Measurements from ENCODE around the gene MIA3. TPM values are rescaled to one million over a fixed set of nuclear protein-coding genes. Genes with fewer than 3 reads are reported as not detected.

MIA3 gene
- total and polyA plus RNA-seq, 9 of the 15 experiments (the other 6 are each of a cell fraction or from before 2014, with no cell fraction given): 21.6 to 89.4 (median 40.8) TPM

DNA sequence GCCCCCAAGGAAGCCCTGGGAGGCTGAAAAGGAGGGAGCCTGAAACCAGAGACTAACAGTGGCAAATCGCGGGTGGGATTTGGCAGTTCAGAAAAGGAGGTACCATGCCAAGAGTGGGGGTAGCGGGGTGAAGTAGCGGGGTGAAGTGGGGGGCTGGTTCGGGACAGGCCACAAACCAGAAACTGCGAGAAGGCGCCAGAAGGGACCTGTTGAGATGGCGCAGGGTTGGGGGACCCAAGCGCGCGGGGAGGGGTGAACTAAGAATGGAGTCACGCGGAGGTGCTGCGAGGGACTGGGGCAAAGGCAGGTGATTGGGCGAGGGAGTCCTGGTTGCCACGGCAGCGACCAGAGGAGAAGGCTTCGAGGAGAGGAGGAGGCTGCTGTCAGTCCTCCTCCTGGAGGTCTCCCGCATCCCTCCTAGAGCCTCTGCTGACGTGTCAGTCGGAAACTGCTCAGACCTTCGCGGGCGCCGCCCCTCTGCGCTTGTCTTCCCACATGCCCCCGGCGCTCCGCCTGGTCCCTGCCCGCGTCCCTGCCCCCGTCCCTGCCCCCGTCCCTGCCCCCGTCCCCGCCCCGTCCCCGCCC, 438 bp upstream of the MIA3 start (continued):
- TF ChIP-seq HOXB6 (CRISPR knock-in tag; IDR thresholded peaks at IDR 0.05; ENCODE audit: borderline replicate concordance): no peak
- 0 out of 2 replicates have a peak, but pooled peaks have one; percentile 28 for TF ChIP-seq HNRNPL (IDR thresholded peaks at IDR 0.05; ENCODE audit: low read depth, low read length)
- TF ChIP-seq ERF (CRISPR knock-in tag; IDR thresholded peaks at IDR 0.05): no peak
- TF ChIP-seq FOXJ2 (tag; IDR thresholded peaks at IDR 0.05): no peak
- TF ChIP-seq, protein P1, sequence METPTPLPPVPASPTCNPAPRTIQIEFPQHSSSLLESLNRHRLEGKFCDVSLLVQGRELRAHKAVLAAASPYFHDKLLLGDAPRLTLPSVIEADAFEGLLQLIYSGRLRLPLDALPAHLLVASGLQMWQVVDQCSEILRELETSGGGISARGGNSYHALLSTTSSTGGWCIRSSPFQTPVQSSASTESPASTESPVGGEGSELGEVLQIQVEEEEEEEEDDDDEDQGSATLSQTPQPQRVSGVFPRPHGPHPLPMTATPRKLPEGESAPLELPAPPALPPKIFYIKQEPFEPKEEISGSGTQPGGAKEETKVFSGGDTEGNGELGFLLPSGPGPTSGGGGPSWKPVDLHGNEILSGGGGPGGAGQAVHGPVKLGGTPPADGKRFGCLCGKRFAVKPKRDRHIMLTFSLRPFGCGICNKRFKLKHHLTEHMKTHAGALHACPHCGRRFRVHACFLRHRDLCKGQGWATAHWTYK (CRISPR knock-in tag; IDR thresholded peaks at IDR 0.05): no peak
- TF ChIP-seq, protein P2, sequence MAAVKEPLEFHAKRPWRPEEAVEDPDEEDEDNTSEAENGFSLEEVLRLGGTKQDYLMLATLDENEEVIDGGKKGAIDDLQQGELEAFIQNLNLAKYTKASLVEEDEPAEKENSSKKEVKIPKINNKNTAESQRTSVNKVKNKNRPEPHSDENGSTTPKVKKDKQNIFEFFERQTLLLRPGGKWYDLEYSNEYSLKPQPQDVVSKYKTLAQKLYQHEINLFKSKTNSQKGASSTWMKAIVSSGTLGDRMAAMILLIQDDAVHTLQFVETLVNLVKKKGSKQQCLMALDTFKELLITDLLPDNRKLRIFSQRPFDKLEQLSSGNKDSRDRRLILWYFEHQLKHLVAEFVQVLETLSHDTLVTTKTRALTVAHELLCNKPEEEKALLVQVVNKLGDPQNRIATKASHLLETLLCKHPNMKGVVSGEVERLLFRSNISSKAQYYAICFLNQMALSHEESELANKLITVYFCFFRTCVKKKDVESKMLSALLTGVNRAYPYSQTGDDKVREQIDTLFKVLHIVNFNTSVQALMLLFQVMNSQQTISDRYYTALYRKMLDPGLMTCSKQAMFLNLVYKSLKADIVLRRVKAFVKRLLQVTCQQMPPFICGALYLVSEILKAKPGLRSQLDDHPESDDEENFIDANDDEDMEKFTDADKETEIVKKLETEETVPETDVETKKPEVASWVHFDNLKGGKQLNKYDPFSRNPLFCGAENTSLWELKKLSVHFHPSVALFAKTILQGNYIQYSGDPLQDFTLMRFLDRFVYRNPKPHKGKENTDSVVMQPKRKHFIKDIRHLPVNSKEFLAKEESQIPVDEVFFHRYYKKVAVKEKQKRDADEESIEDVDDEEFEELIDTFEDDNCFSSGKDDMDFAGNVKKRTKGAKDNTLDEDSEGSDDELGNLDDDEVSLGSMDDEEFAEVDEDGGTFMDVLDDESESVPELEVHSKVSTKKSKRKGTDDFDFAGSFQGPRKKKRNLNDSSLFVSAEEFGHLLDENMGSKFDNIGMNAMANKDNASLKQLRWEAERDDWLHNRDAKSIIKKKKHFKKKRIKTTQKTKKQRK (IDR thresholded peaks at IDR 0.05; ENCODE audit: borderline replicate concordance, low read depth, low read length): no peak
- TF ChIP-seq SIRT6 (IDR thresholded peaks at IDR 0.05; ENCODE audit: low read depth, low read length): no peak
- TF ChIP-seq COPS2 (conservative IDR thresholded peaks at IDR 0.05): no peak
- peak; percentile 40 for TF ChIP-seq EGR1 (conservative IDR thresholded peaks at IDR 0.05)
- TF ChIP-seq BHLHE40 (IDR thresholded peaks at IDR 0.05; ENCODE audit: low read length): peak; percentile 28; the same call in 1 of the 2 replicates
- TF ChIP-seq BMI1 (IDR thresholded peaks at IDR 0.05; ENCODE audit: low read length): peak; percentile 67; the same call in 1 of the 2 replicates
- TF ChIP-seq HMGN3 (IDR thresholded peaks at IDR 0.05; ENCODE audit: borderline replicate concordance, extremely low read depth, insufficient read length, low read depth, low read length): no peak
- no peak for TF ChIP-seq ZBTB17 (CRISPR knock-in tag; IDR thresholded peaks at IDR 0.05)
- no peak for TF ChIP-seq RBM17 (IDR thresholded peaks at IDR 0.05; ENCODE audit: borderline replicate concordance, low read depth, low read length)
- peak; percentile 43; the same call in 1 of the 2 replicates for TF ChIP-seq SP1 (CRISPR knock-in tag; IDR thresholded peaks at IDR 0.05)
- TF ChIP-seq SP2 (IDR thresholded peaks at IDR 0.05; ENCODE audit: extremely low read depth, low read depth, low read length, poor library complexity, severe bottlenecking): peak; percentile 13
- TF ChIP-seq, protein P3, sequence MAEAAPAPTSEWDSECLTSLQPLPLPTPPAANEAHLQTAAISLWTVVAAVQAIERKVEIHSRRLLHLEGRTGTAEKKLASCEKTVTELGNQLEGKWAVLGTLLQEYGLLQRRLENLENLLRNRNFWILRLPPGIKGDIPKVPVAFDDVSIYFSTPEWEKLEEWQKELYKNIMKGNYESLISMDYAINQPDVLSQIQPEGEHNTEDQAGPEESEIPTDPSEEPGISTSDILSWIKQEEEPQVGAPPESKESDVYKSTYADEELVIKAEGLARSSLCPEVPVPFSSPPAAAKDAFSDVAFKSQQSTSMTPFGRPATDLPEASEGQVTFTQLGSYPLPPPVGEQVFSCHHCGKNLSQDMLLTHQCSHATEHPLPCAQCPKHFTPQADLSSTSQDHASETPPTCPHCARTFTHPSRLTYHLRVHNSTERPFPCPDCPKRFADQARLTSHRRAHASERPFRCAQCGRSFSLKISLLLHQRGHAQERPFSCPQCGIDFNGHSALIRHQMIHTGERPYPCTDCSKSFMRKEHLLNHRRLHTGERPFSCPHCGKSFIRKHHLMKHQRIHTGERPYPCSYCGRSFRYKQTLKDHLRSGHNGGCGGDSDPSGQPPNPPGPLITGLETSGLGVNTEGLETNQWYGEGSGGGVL (CRISPR knock-in tag; IDR thresholded peaks at IDR 0.05): no peak
- TF ChIP-seq KAT7 (CRISPR knock-in tag; IDR thresholded peaks at IDR 0.05; ENCODE audit: borderline replicate concordance): no peak
- TF ChIP-seq PHB2 (IDR thresholded peaks at IDR 0.05; ENCODE audit: low read depth): no peak
- TF ChIP-seq ARID2 (IDR thresholded peaks at IDR 0.05): no peak
- no peak for TF ChIP-seq BRCA1 (IDR thresholded peaks at IDR 0.05)
- no peak for TF ChIP-seq BRCA1 (CRISPR knock-in tag; IDR thresholded peaks at IDR 0.05)
- no peak for TF ChIP-seq RBM15 (IDR thresholded peaks at IDR 0.05; ENCODE audit: insufficient read depth, low read length)
- TF ChIP-seq CBX5 (IDR thresholded peaks at IDR 0.05; ENCODE audit: borderline replicate concordance, low read depth): no peak
